Measurements from ENCODE around the gene CAMSAP2. TPM values are rescaled to one million over a fixed set of nuclear protein-coding genes. Genes with fewer than 3 reads are reported as not detected.

The CAMSAP2 gene
- total and polyA plus RNA-seq, 2 of the 4 experiments (the other 2 are of a cell fraction): 8.3 to 29.4 TPM

- Histone ChIP-seq H3K36me3 (ENCODE audit: control insufficient read depth, insufficient read depth, low read length) (peaks cover 2% of the 10 kb centered on the region; the same call in 1 of the 2 replicates), H2AK9ac (replicated peaks; ENCODE audit: low read depth, low read length, poor library complexity) (no peak overlapping the region), H3K14ac (replicated peaks; ENCODE audit: low read depth, low read length) (no peak overlapping the region), H2AK5ac (ENCODE audit: low read depth, low read length) (no peak overlapping the region), H2BK120ac (ENCODE audit: low read depth, low read length) (no peak overlapping the region), H3K18ac (ENCODE audit: low read depth, low read length) (no peak overlapping the region), H4K20me1 (ENCODE audit: insufficient read depth, low read length) (peaks cover 12% of the 10 kb centered on the region), H4K5ac (ENCODE audit: low read depth, low read length) (no peak overlapping the region), H3K4me1 (ENCODE audit: control insufficient read depth, insufficient read depth, low read length) (no peaks in the 10 kb centered on the region), H3K23ac (ENCODE audit: low read depth, low read length) (no peak overlapping the region), H2BK20ac (ENCODE audit: low read depth, low read length) (no peak overlapping the region), H3K9ac (ENCODE audit: low read depth, low read length) (no peak overlapping the region), H3K56ac (ENCODE audit: extremely low read depth, insufficient read depth, low read length) (no peak overlapping the region), H4K91ac (ENCODE audit: insufficient read depth, low read depth, low read length) (no peak overlapping the region), H3K79me1 (ENCODE audit: low read depth in 1 of 2, low read length in 2 of 2) (peaks cover 3 to 30% of the 10 kb centered on the region in 2 experiments; a peak in 3 of 4 replicates), H3K27me3 (ENCODE audit: control insufficient read depth, insufficient read depth, low read length) (no peaks in the 10 kb centered on the region), H2BK15ac (ENCODE audit: low read depth, low read length) (no peak overlapping the region), H2AFZ (replicated peaks; ENCODE audit: low read length, poor library complexity) (no peak overlapping the region), H3K4me3 (ENCODE audit: insufficient read depth, low read depth, low read length) (no peak overlapping the region), H4K8ac (ENCODE audit: low read depth in 2 of 2, low read length in 2 of 2) (no peak overlapping the region), H3K4me2 (ENCODE audit: low read depth, low read length) (no peak overlapping the region), H3K4ac (ENCODE audit: low read depth, low read length) (no peak overlapping the region), H3K9me1 (ENCODE audit: insufficient read depth, low read length) (no peaks in the 10 kb centered on the region), H3K27ac (ENCODE audit: insufficient read depth, low read length) (no peak overlapping the region), H2BK5ac (ENCODE audit: low read depth, low read length, poor library complexity, severe bottlenecking) (no peak overlapping the region), H3K9me3 (ENCODE audit: control insufficient read depth, insufficient read depth, low read length) (no peaks in the 10 kb centered on the region)
- ChIA-PET CTCF (interaction anchor here (0.6 to 1.8 kb wide), 7 partner anchors 9 to 181 kb away, joined by 3 to 5 read pairs (median 4); no protein-coding TSS in a partner anchor), POLR2A (ENCODE audit: unreplicated experiment) (no interaction called here)
- dilution Hi-C loops (cut with HindIII; ENCODE audit: low sequenced_read_pairs, unreplicated experiment): no loop called here
- DNase-seq (peak; percentile 84), ATAC-seq (ENCODE audit: low read depth) (peak; percentile 99)
- in situ Hi-C loops (cut with MboI; ENCODE audit: low sequenced_read_pairs): loop anchor here (5.0 kb wide), 1 partner anchor 176 kb away; no protein-coding TSS in a partner anchor
- no CpG with 5 or more reads among the region's 2 CpGs for WGBS, 2 experiments (ENCODE audit: extremely low coverage in 2 of 2, insufficient read length in 1 of 2)
- TF ChIP-seq RAD21 (IDR thresholded peaks at IDR 0.05; ENCODE audit: low read length) (peak; percentile 91), USF2 (IDR thresholded peaks at IDR 0.05; ENCODE audit: low read depth, low read length) (no peak), SMC3 (IDR thresholded peaks at IDR 0.05; ENCODE audit: low read depth, low read length) (peak; percentile 93), RCOR1 (IDR thresholded peaks at IDR 0.05; ENCODE audit: insufficient replicate concordance, low read length) (no peak), BHLHE40 (IDR thresholded peaks at IDR 0.05; ENCODE audit: low read depth, low read length) (no peak), ELK1 (IDR thresholded peaks at IDR 0.05; ENCODE audit: borderline replicate concordance, low read depth, low read length) (no peak), CTCF (conservative IDR thresholded peaks at IDR 0.05; ENCODE audit: low read depth, low read length) (peak; percentile 89)
- intact Hi-C loops (cut with micrococcal nuclease): loop anchor here (1.0 to 5.0 kb wide), 4 partner anchors 41 to 181 kb away; no protein-coding TSS in a partner anchor
- no TSS peak for BruUV-seq (replicated peaks)
These were observed 64.3 kb downstream of the CAMSAP2 start for GRCh38 chr1:200802865-200803512.

All from IMR-90 (cell line).